Common myeloid progenitor, CD34-positive (primary cell): ENCODE results near the gene BCAS2. TPM values are rescaled to one million over a fixed set of nuclear protein-coding genes. Genes with fewer than 3 reads are reported as not detected.

Experiments
- CTCF ChIA-PET: fragments of 350-600 bp; sonication (Branson Sonifier 250); formaldehyde crosslinking; loops from one replicate; lab custom pipeline; 2021; ENCODE audit warnings: antibody characterized with exemption; lab: Charles Lee
- POLR2A ChIA-PET: fragments of 350-600 bp; sonication (Branson Sonifier 250); formaldehyde crosslinking; loops from one replicate; lab custom pipeline; 2021; ENCODE audit warnings: antibody characterized with exemption; lab: Charles Lee
- DNase-seq, 3 donors: peaks; one replicate each; pipeline versions ENCODE4 v3.0.0 to v3.0.0-alpha.2; 2013
- H3K27ac ChIP-seq, 2 experiments: 1 replicate in 1 of 2; 2 replicates in 1 of 2; pipeline ENCODE4 v1.7.0; 2013; ENCODE audit warnings: inconsistent platforms in 2 of 2, low read length in 2 of 2, mild to moderate bottlenecking in 2 of 2, low read depth in 1 of 2, moderate library complexity in 1 of 2; ENCODE audit not compliant: severe bottlenecking in 2 of 2, insufficient read depth in 1 of 2, poor library complexity in 1 of 2
- H3K27me3 ChIP-seq, 5 experiments: replicated peaks in 2 of 5; 1 replicate in 3 of 5; 2 replicates in 2 of 5; pipeline versions ENCODE4 v1.6.1 to v1.7.0; 2013; ENCODE audit warnings: low read length in 4 of 5, mild to moderate bottlenecking in 2 of 5, moderate library complexity in 2 of 5, inconsistent platforms in 1 of 5; ENCODE audit not compliant: insufficient read depth in 5 of 5, control insufficient read depth in 4 of 5
- H3K36me3 ChIP-seq, 4 experiments: 1 replicate in 2 of 4; 2 replicates in 2 of 4; pipeline versions ENCODE4 v1.6.1 to v1.7.0; 2013; ENCODE audit warnings: low read length in 3 of 4, control low read depth in 1 of 4, mild to moderate bottlenecking in 1 of 4; ENCODE audit not compliant: control insufficient read depth in 4 of 4, insufficient read depth in 4 of 4
- H3K4me1 ChIP-seq, 4 experiments: 1 replicate in 3 of 4; 2 replicates in 1 of 4; pipeline versions ENCODE4 v1.6.1 to v1.7.1; 2013; ENCODE audit warnings: low read length in 3 of 4, mild to moderate bottlenecking in 3 of 4, control low read depth in 1 of 4, inconsistent platforms in 1 of 4, moderate library complexity in 1 of 4; ENCODE audit not compliant: control insufficient read depth in 4 of 4, insufficient read depth in 4 of 4; ENCODE audit errors: control extremely low read depth in 1 of 4
- H3K4me3 ChIP-seq, 7 experiments: 1 replicate in 4 of 7; 2 replicates in 3 of 7; pipeline versions ENCODE4 v1.5.1 to v1.7.0; 2013; ENCODE audit warnings: mild to moderate bottlenecking in 7 of 7, low read length in 6 of 7, moderate library complexity in 6 of 7, inconsistent platforms in 2 of 7, low read depth in 2 of 7, control low read depth in 1 of 7; ENCODE audit not compliant: insufficient read depth in 4 of 7, control insufficient read depth in 1 of 7; ENCODE audit errors: extremely low read depth in 1 of 7
- H3K9me3 ChIP-seq, 5 experiments: 1 replicate in 4 of 5; 2 replicates in 1 of 5; pipeline versions ENCODE4 v1.6.1 to v1.7.1; 2013; ENCODE audit warnings: low read length in 4 of 5, mild to moderate bottlenecking in 2 of 5, inconsistent platforms in 1 of 5, low read depth in 1 of 5, moderate library complexity in 1 of 5; ENCODE audit not compliant: control insufficient read depth in 4 of 5, insufficient read depth in 2 of 5; ENCODE audit errors: control extremely low read depth in 1 of 5
- WGBS: methylation state at CpG from one replicate; pipeline ENCODE4 v1.1.5; 2013; ENCODE audit not compliant: insufficient coverage; 5-methylcytosine and 5-hydroxymethylcytosine counted together
- polyA plus RNA-seq: library from polyadenylated mRNA; unstranded; fragments of 120-200 nt; gene quantifications from one replicate; pipeline ENCODE4 v1.2.1, GENCODE V29; 2013

The BCAS2 gene
- polyA plus RNA-seq = 64.7 TPM

DNA sequence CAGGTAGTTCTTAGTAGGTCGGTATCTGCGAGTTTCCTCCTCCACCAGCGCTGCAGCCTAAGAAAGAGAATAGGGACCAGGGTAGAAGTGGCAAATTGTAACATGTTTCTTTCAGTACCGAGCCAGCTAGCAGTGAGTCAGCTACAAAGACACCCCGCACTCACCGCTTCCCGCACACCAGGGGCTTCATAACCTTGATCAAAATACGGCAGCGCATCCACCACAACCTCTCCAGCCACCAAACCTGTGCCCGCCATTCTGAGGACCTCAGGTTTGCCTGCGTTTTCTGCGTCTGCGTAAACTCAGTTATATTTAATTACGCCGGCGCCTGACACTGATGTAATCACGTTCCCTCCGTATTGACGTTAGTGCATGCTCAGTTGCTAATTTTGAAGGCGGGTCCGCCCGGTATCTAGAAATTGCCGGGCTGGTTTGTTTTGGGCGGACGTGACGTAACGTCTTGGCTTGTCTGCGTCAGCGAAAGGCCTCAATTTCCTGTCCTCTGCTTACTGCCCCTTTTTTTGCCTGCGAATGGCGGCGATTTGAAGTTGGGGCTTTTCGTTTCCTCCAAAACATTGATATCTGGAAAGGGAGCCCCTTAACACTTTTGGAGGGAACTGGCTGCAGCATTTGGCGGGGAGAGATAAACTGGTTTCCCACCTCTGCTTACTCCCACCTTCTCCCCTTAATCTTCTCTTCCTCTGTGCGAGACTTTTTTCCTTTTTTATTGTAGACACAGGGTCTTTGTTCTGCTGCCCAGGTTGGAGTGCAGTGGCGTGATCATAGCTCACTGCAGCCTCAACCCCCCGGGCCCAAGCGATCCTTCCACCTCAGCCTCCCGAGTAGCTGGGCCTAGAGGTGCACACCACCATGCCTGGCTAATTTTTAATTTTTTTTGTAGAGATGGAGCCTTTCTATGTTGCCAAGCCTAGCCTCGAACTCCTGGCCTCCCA is at the start of gene BCAS2:
Gene BCAS2, minus strand, starts transcription at position 281 of the 953 bp plus-strand sequence. Its CDS starts 24 bp downstream, at position 257.
- Histone ChIP-seq H3K9me3 (no peaks in the 10 kb centered on the region), H3K4me1 (peaks cover 0 to 18% (median 8%) of the 10 kb centered on the region in 4 experiments), H3K36me3 (peaks cover 0 to 23% (median 11%) of the 10 kb centered on the region in 4 experiments), H3K4me3 (peak within 1 kb of the TSS; percentile 57 to 99 (median 94)), H3K27ac (peak within 1 kb of the TSS; percentile 91 to 96), H3K27me3 (peaks cover 0 to 3% (median 0%) of the 10 kb centered on the region in 5 experiments)
- ChIA-PET POLR2A (no interaction called here), CTCF (interaction anchor here (1.2 to 1.3 kb wide), 2 partner anchors 22 to 63 kb away, joined by 3 read pairs; no protein-coding TSS in a partner anchor)
- peak; percentile 99 for DNase-seq
- WGBS = 7% methylated on average over 37 of the region's 40 CpGs

DNA sequence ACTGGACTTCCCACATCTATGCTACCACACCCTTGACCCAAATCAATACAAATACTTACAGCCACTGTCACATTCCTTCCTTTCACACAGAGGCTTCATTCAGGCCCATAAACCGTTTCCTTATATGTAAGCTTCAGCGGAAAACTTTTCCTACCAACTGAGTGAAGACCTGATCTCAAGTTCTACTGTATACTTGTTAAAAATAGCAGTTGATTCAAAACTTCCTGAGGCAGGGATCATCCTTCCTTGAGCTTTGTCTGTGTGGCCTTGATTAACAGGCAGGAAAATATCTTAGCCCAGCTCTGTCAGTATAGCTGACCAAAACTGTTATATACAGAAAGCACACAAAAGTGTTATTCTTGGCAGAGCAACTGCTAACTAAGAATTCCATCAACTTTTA is 45.7 kb upstream of the BCAS2 start:
- 50% methylated on average over 2 of the region's 2 CpGs for WGBS
- Histone ChIP-seq H3K4me3 (no peak overlapping the region), H3K9me3 (peaks cover 0 to 2% (median 0%) of the 10 kb centered on the region in 5 experiments), H3K27ac (no peak overlapping the region), H3K27me3 (no peaks in the 10 kb centered on the region), H3K4me1 (no peaks in the 10 kb centered on the region), H3K36me3 (no peaks in the 10 kb centered on the region)
- ChIA-PET POLR2A (no interaction called here), CTCF (no interaction called here)
- DNase-seq = no peak

DNA sequence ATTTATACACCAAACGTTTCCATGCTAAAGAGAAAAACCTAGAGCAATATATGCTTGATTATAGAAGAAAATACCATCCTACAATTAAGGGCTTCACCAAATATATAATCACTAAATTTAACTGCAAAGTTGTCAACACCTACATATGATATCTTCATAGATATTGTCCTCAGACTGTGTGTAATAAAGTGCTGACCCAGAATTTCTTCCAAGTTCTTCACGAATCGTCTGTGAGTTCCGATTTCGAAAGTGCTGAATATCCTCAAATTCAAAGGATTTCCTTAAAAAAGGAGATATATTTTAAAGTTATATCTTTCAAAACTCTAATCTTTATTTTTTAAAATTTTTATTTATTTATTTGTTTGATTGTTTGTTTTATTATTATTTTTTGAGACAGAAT is 41.9 kb upstream of the BCAS2 start:
- Histone ChIP-seq H3K4me3 (no peak overlapping the region), H3K36me3 (no peaks in the 10 kb centered on the region), H3K27ac (no peak overlapping the region), H3K4me1 (no peaks in the 10 kb centered on the region), H3K9me3 (no peaks in the 10 kb centered on the region), H3K27me3 (peaks cover 0 to 4% (median 0%) of the 10 kb centered on the region in 5 experiments)
- ChIA-PET CTCF (interaction anchor here (1.2 kb wide), 1 partner anchor 25 kb away, joined by 5 read pairs; no protein-coding TSS in a partner anchor), POLR2A (no interaction called here)
- no CpG with 5 or more reads among the region's 5 CpGs for WGBS
- DNase-seq = no peak

DNA sequence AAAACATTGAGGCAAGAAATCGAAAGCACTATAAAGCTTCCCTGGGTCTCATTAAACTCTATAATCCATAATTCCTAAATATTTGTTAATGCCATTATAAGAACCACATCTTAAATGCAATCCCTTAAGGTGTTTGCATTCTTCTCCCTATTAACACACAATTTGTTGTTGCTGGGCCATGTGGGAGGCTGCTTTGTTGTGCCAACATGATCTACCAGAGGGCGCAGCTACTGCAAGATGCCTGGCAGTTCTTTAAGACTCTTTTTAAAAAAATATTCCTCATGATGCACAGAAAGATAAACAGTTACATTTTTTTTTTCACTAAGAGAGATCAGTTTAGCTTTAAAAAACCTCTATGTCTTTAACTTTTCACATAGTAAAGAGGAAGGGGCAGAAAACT is 39.0 kb upstream of the BCAS2 start:
- Histone ChIP-seq H3K27me3 (peaks cover 0 to 4% (median 0%) of the 10 kb centered on the region in 5 experiments), H3K9me3 (no peaks in the 10 kb centered on the region), H3K27ac (no peak overlapping the region), H3K4me3 (no peak overlapping the region), H3K36me3 (no peaks in the 10 kb centered on the region), H3K4me1 (no peaks in the 10 kb centered on the region)
- WGBS = 80% methylated on average over 1 of the region's 2 CpGs
- ChIA-PET POLR2A (no interaction called here), CTCF (interaction anchor here (1.1 kb wide), 1 partner anchor 19 kb away, joined by 3 read pairs; no protein-coding TSS in a partner anchor)
- DNase-seq = peak in 2 of 3 donors; percentile 2

DNA sequence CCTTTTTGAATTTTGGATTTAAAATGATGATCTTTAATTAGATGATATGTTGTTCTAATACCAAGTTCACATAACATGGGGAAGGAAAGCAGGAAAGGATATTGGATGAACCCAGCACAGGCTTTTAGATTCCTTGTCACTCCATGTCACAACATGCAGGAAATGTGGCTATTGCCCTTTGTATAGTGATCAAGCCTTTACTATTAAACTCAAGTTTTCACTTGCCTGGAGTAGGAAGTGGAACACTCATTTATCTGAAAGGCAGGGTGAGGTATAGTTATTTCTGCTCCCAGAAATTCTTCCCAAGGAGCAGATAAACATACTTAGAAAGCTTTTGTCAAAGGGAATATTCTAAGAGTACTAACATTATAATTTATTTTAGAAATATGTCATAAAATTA is 37.2 kb upstream of the BCAS2 start:
- Histone ChIP-seq H3K36me3 (no peaks in the 10 kb centered on the region), H3K9me3 (no peaks in the 10 kb centered on the region), H3K27ac (no peak overlapping the region), H3K27me3 (peaks cover 0 to 4% (median 0%) of the 10 kb centered on the region in 5 experiments), H3K4me1 (no peaks in the 10 kb centered on the region), H3K4me3 (no peak overlapping the region)
- ChIA-PET POLR2A (no interaction called here), CTCF (no interaction called here)
- DNase-seq = no peak

DNA sequence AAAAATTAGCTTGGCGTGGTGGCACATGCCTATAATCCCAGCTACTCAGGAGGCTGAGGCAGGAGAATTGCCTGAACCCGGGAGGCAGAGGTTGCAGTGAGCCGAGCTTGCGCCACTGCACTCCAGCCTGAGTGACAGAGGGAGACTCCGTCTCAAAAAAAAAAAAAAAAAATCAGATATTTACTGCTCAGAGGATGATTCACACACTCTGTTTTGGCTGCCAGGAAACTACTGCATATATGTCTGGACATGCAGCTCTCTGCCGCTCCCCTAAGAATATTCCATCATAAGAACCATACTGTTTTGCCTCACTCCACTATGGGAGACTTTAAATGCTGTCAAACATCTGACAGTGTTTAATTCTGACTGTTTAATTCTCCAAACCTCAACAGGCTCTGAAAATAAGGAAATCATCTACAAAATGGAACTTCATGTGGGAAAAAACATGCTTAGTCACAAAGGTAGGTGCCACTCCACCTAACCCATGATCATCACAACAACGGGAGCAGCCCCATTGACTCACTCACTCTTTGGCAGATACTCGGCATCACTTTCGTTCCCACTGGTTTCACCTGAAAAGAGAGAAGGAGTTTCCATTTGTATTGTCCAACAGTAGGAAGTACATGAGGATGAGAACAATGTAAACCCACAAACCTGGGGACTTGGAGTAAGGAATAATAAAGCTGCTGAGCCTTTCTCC is 29.3 kb upstream of the BCAS2 start:
- Histone ChIP-seq H3K27me3 (no peaks in the 10 kb centered on the region), H3K4me3 (no peak overlapping the region), H3K9me3 (no peaks in the 10 kb centered on the region), H3K27ac (no peak overlapping the region), H3K4me1 (no peaks in the 10 kb centered on the region), H3K36me3 (no peaks in the 10 kb centered on the region)
- CTCF ChIA-PET = interaction anchor here (0.6 to 1.5 kb wide), 2 partner anchors 10 to 11 kb away, joined by 3 to 5 read pairs; no protein-coding TSS in a partner anchor
- POLR2A ChIA-PET = no interaction called here
- no peak for DNase-seq
- WGBS = 98% methylated on average over 7 of the region's 9 CpGs
